IPS DF 19.7 (cell line): ENCODE measurements around the gene EGLN1.

Experiments
- DNase-seq: peaks from one replicate; pipeline ENCODE4 v3.0.0-alpha.2; 2013; ENCODE audit warnings: low read depth, low spot score

Gene EGLN1

GRCh38 chr1:231421546-231421970 lies 529 bp downstream of the EGLN1 start:
- no peak for DNase-seq

DNA sequence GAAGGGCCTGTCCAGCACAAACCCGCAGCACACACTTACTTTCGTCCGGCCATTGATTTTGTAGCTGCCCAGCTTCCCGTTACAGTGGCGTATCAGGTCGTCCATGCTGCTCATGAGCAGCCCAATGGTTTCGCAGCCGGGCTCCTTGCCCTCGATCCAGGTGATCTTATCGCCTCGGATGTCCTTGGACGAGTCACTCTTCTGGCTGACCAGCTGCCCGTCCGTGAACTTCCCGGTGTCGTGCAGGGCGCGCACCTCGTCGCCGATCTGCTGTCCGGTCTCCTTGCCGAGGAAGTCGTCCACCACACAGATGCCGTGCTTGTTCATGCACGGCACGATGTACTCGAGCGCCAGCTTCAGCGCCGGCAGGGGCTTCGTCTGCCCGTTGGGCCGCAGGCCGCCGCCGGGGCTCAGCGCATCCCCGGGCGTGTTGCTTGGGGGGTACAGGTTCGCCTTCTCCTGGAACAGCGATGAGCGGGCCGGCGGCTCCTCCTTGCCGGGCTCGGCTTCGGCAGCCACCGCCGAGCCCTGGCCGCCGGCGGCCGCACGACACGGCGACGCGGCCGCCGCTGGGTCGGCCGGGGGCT lies 1.0 kb downstream of the EGLN1 start:
- DNase-seq, result no peak

- DNase-seq, result no peak
These were observed 1.7 kb downstream of the EGLN1 start for GRCh38 chr1:231420299-231420958.

DNA sequence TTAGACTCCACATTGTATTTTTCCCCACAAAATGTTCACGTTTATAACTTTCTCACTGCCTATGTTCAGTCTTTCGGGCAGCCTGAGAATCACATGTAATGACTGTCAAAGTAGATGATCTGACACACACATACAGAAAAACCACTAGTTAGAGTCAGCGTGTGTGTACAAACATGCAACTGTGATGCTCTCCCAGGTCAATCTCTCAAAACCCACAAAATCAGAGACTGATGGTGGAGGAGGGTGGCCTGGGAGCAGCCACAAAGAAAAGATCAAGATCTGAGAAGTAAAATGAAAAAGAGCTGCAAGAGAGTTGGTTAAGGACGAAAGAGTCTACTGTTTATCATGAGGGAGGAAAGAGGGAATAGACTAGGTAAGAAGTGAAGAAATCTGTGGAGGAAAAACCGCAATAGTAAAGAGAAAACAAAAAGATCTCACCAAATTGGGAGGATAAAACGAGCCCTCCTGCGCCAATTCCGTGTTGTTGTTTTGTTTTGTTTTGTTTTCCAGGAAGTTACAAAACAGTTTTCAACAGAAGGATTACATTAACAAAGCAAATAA lies 2.3 kb downstream of the EGLN1 start:
- no peak for DNase-seq

DNA sequence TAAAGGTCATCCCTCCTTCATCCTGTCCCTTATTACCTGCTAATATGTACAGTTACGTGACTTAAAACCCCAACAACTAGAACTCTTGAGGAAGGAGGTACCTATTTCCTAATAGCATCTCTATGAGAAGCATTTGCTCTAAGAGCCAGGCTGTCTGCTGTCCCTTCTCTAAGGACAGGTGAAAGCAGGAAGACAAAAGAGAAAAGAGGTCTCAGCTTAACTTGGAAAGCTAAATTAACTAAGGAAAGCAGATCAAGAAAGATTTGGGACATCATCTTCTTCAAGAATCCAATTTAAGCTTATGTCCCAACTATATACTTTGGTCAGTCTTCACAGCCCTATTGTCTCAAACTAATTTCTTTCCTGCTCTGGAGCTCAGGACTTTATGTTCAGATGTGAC lies 2.9 kb downstream of the EGLN1 start:
- DNase-seq, result no peak

- no peak for DNase-seq
These were observed 3.4 kb downstream of the EGLN1 start for GRCh38 chr1:231418741-231419107.

DNA sequence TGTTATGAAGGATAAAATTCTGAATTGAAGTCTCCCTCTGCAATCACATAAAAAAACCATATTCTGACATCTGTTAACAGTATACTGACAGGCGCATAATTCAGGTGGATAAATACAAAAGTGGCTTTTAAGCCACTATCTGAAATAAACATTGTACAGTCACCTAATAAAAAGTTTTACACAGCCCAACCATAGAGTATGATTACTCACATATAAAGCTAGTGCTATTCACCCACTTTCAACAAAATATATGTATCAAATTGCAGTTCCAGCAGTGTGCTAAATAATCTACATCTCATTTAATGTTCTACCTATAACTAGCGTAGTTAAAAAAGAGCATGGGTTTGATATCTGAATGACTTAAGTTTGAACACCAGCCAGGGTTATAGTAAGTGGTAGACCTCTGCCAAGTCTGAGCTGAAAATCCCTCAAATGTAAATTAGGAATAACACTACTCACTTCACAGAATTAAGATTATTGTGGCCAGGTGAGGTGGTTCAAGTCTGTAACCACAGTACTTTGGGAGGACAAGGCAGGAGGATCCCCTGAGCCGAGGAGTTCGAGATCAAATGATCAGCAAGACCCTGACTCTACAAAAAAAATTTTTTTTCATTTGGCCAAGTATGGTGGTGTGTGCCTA lies 3.9 kb downstream of the EGLN1 start:
- DNase-seq, result no peak

GRCh38 chr1:231417513-231417912 lies 4.6 kb downstream of the EGLN1 start:
- DNase-seq, result no peak

DNA sequence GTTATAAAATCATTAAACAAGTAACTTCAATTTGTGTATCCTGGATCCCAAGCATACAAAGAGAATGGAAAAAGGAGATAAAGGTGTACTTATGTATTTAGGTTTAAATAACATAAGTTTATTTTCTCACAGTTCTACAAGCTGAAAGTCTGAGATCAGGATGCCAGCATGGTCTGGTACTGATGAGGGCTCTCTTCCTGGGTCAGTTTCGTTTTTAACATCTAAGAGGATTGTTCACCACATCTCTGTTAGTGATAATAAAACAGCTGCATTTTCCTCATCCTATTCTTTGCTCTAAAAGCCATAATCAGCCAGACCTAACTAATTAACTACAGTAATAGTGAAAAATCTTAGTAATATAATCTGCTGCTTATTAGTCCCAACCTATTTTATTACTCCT lies 5.2 kb downstream of the EGLN1 start:
- DNase-seq, result no peak

DNA sequence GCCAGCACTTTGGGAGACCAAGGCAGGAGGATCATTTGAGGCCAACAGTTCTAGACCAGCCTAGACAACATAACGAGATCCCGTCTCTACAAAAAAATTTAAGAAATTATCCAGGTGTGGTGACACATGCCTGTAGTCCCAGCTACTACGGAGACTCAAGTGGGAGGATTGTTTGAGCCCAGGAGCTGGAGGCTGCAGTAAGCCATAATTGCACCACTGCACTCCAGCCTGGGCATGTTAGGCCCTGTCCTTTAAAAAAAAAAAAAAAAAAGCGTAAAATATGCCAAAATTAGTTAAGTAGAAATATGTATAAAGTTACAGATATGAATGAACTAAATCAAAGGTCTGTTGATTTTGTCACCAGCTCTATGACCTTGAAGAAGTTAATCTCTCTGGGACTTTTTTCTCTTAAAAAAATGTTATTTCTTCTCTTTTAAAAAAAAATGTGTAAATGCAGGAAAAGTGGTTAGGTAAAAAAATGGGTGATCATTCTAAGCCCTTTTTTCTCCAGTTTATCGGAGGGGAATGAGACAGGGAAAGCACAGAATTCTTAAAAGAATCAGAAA lies 7.0 kb downstream of the EGLN1 start:
- no peak for DNase-seq

DNA sequence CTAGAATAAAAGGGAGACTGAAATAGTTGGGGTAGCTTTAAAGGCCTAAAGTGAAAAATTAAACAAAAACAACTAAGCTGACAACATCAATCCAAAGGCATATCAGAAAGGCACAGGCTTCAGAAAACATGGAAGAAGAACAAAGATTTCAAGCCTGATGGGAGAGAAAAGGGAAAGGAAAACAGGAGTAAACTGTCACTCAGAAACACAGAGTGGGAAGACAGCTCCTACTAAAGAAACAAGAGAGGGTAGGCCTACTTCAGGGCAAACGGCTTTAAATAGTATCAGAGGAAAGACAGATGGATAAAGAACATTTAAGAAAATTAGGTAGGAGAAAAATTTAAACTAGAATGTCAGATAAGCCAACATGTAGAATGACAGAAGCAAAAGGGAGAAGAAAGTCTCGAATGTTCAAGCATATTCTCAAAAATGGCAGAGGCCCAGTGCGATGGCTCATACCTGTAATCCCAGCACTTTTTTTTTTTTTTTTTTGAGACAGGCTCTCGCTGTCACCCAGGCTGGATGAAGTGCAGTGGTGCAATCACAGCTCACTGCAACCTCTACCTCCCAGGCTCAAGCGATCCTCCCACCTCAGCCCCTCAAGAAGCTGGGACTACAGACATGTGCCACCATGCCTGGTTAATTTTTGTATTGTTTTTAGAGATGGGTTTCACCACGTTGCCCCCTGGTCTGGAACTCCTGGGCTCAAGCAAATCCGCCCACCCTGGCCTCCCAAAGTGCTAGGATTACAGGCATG lies 7.6 kb downstream of the EGLN1 start:
- no peak for DNase-seq

- no peak for DNase-seq
These were observed 8.4 kb downstream of the EGLN1 start for GRCh38 chr1:231413749-231414082.

DNA sequence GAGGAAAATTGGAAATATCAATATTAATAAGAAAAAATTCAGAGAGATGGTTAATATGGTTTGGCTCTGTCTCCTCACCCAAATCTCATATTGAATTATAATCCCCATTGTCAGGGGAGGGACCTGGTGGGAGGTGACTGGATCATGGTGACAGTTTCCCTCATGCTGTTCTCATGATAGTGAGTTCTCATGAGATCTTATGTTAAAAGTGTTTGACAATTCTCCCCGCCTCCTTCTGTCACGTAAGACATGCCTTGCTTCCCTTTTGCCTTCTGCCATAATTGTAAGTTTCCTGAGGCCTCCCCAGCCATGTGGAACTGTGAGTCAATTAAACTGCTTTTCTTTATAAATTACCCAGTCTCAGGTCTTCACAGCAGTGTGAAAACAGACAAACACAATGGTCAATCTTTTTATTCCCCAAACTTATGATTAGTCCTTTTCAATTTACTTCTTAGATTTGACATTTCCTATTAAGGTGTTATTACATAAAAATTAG lies 11.0 kb downstream of the EGLN1 start:
- DNase-seq, result no peak

DNA sequence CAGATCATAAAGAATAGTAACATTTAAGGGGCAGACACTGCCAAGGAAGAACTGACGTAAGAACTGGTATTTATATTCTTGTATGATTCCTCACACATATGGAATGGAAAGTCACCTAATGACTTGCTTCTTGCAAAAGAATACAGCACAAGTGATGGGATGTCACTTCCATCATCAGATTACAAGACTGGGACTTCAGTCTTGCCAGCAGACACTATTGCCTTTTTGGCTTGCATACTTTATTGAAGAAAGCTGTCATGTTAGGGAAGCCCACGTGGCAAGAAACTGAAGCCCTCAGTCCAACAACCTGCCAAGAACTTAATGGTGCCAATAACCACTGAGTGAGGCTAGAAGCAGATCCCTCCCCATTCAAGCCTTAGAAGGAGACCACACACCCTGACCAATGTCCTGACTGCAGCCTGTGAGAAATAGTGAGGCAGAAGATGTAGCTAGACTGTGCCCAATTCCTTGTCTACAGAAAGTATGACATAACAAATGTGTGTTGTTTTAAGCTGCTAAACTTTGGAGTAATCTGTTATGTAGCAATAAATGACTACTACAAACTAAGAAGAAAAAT lies 12.0 kb downstream of the EGLN1 start:
- DNase-seq, result no peak

DNA sequence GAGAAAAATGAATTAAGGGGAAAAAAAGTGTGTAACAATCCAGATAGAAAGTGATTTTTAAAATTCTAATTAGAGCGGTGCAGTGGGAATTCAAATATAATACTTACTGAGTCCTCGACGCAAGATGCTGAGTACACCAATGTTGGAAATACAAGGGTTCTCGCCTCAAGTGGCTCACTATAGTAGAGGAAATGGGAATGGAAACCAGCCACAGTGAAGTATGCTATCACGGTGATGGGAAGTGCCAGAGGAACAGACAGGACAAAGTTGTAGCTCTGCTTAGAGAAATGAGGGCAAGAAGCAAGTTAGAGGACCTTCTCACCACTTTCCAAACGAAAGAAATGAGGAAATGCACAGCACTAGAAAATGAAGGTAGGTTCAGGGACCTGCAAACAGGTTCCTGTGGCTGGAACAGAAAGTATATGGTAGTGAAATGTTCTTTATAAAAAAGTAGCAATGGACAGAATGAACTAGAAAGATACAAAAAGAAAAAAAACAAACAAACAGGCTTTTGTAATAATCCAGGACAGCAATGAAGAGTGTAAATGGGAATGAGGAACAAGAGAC lies 13.5 kb downstream of the EGLN1 start:
- DNase-seq, result no peak

DNA sequence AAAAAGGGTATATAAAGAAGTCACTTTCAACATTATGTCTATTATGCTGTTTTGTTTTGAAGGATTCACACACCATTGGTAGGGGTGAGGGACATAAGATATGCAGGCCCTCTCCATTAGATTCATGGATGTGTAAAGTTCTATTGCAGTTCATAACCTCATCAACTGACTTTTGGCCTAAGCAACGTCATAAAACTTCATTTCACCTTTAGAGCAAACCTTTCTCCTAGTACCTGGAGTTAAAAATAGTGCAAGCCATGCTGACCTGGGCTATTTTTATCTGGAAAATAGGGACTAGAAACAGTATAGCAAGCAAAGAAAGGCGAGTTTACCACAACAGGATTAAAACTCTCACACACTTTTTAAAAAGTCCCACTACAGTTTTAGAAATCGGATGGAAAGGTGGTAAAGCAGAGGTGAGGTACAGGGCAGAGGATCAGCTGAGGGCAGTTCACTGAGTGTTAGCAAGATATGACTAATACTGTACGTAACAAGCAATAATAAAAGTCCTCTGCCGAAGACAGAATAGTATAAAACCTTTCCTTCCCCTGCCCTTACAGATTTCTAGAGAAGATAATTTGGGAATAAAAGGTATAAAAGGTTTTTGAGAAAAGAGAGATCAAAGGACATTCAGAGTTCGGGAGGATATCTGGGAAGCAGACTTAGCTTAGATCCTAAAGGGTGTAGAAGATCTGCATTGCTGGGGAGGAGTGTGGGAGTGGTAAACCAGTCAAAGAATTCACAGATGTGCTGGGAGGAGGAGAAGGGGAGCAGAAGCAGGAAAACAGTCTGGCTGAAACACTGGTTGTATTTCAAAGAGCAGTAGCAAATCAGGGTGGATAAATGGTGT lies 14.3 kb downstream of the EGLN1 start:
- no peak for DNase-seq

DNA sequence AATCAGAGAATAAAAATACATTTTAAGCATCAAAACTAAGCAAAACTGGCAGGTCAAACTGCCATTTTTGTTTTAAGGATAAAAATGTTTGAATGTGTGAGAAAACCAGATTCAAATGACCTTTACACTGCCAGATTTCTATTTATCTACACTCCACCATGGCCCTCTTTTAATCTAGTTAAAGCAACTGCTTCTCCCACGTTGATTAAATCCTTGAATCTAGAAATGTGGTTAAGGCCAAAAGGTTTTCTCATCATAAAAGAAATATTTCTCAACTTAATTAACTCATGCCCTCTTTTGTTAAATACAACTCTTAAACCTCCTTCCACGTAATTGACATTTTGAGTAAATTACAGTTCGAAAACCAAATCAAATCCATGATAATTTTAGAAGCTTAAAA lies 15.0 kb downstream of the EGLN1 start:
- no peak for DNase-seq

DNA sequence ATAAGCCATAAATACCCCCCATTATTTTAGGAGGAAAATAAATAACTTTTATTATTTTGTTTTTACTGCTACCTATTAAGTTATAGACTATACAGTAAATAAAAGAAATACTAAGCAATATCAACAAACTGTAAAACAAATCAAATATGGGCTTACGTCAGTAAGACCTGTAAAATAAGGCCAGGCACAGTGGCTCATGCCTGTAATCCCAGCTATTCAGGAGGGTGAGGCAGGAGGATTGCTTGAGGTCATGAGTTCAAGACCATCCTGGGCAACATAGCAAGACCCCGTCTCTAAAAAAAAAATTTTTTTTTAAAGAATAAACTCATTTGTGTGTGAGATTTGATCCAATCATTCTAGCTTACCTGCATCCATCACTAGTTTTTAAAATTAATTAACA lies 17.8 kb downstream of the EGLN1 start:
- DNase-seq, result no peak

- DNase-seq, result no peak
These were observed 20.6 kb downstream of the EGLN1 start for GRCh38 chr1:231401478-231401877.
